Activated CD8-positive, alpha-beta memory T cell treated with anti-CD3 and anti-CD28 coated beads, Interleukin-2, amount 50 U/mL, for 48 hours (primary cell): ENCODE data around the gene SLC4A1.

Source experiments
- DNase-seq: peaks from one replicate; pipeline ENCODE4 v3.0.0-alpha.2; 2020

SLC4A1 gene

GRCh38 chr17:44203731-44204440, 64.0 kb downstream of the SLC4A1 start:
- peak; percentile 70 for DNase-seq

GRCh38 chr17:44202756-44203155, 65.2 kb downstream of the SLC4A1 start:
- no peak for DNase-seq

- no peak for DNase-seq
These were observed 67.3 kb downstream of the SLC4A1 start for GRCh38 chr17:44200478-44201155.

GRCh38 chr17:44199553-44200477, 68.1 kb downstream of the SLC4A1 start, which contains the start of gene ATXN7L3:
Gene ATXN7L3 (minus strand): TSS chr17:44199884. CDS start chr17:44198070, 1,814 bp downstream.
- peak; percentile 99 for DNase-seq

- peak; percentile 75 for DNase-seq
These were observed 69.0 kb downstream of the SLC4A1 start for GRCh38 chr17:44198721-44199552.
